DMS53 (cell line): Measurements from ENCODE around the gene P3R3URF.

Experiments used
- DNase-seq: peaks from one replicate; lab custom pipeline; 2025; lab: John Stamatoyannopoulos, UW

The P3R3URF gene

GRCh38 chr1:46172321-46172720 is 4.0 kb downstream of the P3R3URF start:
- peak; percentile 67 for DNase-seq

- DNase-seq: peak; percentile 95
Measured at GRCh38 chr1:46171871-46172270, 4.4 kb downstream of the P3R3URF start.

DNA sequence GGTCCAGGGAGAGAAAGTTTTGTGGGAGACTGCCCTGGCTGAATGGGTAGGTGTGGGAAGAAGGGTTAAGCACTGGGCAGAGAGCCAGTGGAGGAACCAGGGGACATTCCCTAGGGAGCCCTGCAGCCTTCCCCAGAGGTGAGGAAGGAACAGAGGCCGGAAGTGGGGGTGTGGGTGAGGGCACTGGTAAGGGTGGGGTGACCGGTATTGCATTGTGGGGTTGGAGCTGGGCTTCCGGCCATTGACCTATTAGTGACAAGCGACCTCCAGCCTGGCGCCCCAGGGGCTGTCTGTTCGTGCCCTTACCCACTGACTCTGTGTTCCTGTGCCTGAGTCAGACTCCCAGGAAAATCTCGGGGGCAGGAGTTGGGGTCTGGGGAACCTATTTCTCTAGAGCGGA is 4.9 kb downstream of the P3R3URF start:
- DNase-seq: no peak

- no peak for DNase-seq
Measured at GRCh38 chr1:46169811-46170454, 6.4 kb downstream of the P3R3URF start.

DNA sequence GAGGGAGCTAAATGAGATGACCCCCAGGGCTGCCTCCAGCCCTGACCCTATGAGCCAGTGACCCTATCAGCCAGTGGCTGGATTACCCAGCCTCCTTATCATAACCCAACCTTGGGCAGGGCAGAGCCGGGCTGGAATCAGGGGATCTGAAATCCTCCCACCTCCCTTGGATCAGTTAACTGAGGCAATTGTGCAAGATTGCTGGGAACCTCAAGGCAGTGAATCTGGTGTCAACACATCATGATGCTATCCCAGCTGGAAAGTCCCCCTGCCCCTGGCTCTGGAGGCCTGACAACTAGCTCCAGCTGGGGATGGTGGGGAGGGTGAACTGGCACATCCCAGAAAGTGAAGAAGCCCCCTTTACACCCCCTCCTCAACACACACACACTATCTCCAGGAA is 7.8 kb downstream of the P3R3URF start:
- DNase-seq: no peak

DNA sequence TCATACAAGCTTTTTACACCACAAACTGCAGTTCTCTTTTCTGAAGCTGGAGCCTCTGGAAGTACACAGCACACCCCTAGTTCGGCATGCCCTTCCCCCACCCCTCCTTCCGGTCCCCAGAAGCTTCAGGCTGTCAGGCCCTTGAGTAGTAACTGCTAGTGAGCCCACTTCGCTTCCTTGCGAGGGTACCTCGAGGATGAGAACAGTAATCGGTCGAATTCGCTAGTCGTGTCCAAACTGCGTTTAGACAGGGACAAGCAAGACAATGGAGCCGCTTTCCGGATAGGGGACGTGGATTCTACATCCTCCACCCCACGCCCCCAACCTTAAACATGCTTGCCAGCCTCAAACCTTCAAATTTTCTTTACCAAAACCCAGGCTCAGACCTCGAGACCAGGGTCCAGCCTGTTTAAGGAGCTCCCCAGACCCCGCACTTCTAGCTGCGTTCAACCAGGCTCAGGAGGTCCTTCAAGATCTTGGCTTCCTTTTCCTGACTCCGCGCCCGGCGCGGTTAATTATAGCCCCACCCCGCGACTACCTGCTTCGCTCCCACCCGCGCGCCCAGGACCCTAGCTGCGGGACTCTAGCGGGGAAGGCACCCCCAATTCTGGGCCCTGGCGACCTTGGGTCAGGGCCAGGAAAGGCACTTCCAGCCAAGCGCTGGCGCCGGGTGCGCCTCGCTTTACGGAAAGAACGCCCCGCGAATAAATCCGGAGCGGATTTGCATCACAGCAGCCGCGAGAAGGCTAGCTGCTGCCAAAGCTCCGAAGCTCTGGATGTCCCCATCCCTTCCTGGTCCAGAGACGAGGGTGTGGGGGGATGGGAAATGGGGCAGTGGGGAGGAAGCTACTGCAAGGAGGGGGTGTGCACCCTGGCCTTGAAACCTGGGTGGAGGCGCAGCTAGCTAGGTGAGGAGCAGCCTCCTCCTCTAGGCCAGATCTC is 9.5 kb downstream of the P3R3URF start:
- peak; percentile 81 for DNase-seq

- no peak for DNase-seq
Measured at GRCh38 chr1:46160212-46160611, 16.1 kb downstream of the P3R3URF start.

DNA sequence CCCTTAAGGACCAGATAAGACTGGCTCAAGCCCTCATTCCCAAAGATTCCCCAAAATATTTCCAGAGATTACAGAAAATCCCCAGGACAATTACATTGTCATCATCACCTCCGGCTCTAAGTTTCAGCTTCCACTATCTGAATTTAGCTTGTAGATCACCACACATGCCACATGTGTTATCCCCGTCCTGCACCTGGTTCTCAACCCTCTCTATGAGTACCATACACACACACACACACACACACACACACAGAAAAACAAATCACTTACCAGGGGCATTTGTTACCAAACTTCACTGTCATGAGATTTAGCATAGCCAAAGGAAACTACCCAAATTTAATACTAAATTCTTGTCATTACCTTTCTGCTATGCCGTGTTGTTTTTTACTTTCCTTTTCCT is 16.8 kb downstream of the P3R3URF start:
- no peak for DNase-seq

GRCh38 chr1:46158312-46159281 is 17.7 kb downstream of the P3R3URF start:
- no peak for DNase-seq

DNA sequence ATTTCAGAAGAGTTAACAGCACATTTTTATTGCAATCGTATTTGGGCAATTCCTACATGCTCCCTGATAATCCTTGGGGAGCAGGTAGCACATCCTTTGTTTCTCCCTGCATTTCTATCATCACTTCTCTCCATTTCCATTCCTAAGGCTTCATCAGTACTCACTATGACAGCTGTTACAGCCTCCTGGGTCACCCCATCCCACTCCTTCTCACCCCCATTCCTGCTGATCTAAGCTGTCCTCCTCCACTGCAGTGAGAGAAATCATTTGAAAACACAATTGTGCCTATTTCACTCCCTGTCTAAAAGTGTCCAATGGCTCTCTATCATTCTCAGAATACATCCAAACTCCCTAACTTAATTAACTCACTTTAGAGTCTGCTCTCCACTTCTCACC is 18.4 kb downstream of the P3R3URF start:
- DNase-seq: no peak

DNA sequence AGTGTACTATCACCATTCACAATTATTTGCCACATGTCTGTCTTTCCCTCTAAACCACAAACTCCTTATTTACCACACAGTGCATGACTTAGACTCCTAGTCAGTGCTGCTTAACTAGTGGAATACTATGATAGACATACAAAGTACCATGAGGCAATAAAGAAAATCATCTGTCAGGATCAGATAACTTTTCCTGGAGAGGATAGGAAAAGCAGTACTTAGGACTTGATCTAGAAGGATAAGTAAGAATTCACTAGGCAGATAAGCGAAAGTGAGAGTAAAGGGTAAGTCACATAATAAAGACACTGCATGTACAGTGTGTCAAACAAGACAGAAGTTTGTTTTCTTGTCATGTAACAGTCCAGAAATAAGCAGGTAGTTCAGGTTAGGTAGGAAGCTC is 22.6 kb downstream of the P3R3URF start:
- DNase-seq: no peak

GRCh38 chr1:46153228-46153627 is 23.1 kb downstream of the P3R3URF start:
- no peak for DNase-seq

- no peak for DNase-seq
Measured at GRCh38 chr1:46152016-46152415, 24.3 kb downstream of the P3R3URF start.

- no peak for DNase-seq
Measured at GRCh38 chr1:46150085-46150484, 26.2 kb downstream of the P3R3URF start.

- no peak for DNase-seq
Measured at GRCh38 chr1:46148318-46148717, 28.0 kb downstream of the P3R3URF start.

GRCh38 chr1:46137916-46138315 is 38.4 kb downstream of the P3R3URF start:
- DNase-seq: peak; percentile 45

GRCh38 chr1:46136711-46137110 is 39.6 kb downstream of the P3R3URF start:
- DNase-seq: no peak

GRCh38 chr1:46134660-46135331 is 41.5 kb downstream of the P3R3URF start:
- no peak for DNase-seq

DNA sequence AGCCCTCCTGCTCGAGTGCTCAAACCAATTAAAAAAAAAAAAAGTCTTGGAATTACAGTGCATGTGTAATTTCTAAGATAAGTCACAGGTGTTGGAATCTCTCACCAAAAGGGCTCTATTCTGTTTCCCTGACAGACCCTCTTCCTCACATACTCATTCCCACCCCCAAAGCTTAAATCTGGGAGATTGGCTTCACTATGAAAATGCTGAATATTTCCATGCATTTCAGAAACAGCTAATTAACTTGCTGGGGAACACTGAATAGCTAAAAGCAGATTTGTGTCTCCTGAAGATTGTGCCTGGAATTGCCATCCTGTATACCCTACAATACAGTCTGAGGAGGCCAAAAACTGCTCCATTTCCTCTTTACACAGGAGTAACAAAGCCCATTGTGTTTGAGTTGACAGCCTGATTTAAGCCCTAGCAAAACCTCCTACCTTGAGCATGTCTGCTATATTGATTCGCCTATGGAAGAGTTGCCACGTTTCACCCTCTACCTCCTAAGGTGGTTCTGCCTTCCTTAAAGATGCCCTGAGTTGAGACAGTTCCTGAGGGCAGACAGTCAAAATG is 42.4 kb downstream of the P3R3URF start:
- peak; percentile 43 for DNase-seq

DNA sequence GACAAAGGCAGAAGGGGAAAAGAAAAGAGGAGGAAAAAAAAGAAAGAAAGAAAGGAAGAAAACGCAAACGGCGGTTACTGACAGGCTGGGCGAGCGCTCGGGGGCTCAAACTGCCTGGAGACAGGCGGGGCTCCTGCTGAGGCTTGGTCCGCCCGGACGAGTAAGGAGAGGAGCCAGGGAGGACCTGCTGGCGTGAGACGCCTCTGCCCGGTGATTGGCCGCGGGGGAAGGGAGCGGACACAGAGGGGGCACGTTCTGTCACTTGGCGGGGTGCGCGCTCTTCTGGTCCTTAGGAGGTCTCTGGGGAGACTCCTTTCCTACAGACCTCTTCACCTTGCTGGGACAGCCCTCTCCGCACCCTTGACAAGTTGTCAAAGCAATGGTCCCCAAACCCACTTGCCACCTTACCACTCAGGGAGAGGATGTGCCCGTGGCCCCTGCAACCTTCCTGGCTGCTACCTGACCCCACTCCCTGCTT is 43.1 kb downstream of the P3R3URF start:
- peak; percentile 96 for DNase-seq

DNA sequence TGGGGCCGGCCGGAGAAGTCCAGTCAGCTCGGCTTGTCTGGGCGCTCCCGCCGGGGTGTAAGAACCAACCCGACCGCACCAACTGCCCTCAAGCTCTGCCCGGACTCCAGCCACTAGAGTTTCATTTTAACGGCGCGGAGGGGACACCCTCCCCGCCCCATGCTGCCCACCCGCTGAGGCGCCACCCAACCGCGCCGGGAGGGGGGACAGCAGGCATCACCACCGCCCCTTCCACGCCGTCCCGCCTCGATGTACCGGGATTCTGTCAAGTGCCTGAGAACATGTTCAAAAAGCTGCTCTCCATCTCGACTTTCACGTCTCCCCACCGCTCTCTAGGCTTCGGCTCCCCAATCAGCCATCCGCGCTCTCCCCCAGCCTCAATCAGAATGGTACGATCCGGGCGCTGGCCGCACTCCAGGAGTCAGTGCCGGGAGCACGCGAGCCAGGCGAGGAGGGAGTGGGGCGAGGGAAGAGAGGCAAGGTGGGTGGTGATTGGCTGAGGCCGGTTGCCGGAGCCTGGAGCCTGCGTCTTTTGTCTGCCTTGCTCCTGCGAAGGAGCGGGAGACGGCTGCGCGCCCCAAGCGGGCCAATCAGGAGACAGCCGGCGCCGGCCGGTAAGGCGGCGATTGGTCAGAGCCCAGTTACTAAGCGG is 43.6 kb downstream of the P3R3URF start, which contains the start of gene PIK3R3:
Gene PIK3R3, minus strand, starts transcription at position 101 of the 652 bp plus-strand sequence. CDS start 677 bp downstream, outside the sequence.
- peak; percentile 100 for DNase-seq
